GM12878 (cell line): ENCODE measurements around the gene LTC4S. TPM values are rescaled to one million over a fixed set of nuclear protein-coding genes. Genes with fewer than 3 reads are reported as not detected.

ENCODE experiments used
- ATAC-seq: fragments of 200-7000 bp; cut with Tn5 transposase; 3 replicates; pipeline ENCODE4 v1.9.1; 2020; ENCODE audit warnings: mild to moderate bottlenecking, moderate library complexity
- BruUV-seq: library from RNA; stranded (reverse); fragments of 400-500 nt; replicated peaks from 2 replicates; lab custom pipeline; 2021; lab: Mats Ljungman, UMichigan
- CTCF ChIA-PET: fragments of 300-600 bp; sonication (Branson Sonifier 250); formaldehyde crosslinking; extraction: SDS; loops from one replicate; lab custom pipeline; 2021; ENCODE audit warnings: inconsistent platforms; lab: Yijun Ruan, JAX
- POLR2A ChIA-PET: fragments of 350-600 bp; formaldehyde crosslinking; extraction: SDS; loops from one replicate; lab custom pipeline; 2021; ENCODE audit warnings: inconsistent platforms; lab: Charles Lee
- RAD21 ChIA-PET: fragments of 300-600 bp; sonication (Branson Sonifier 250); formaldehyde crosslinking; loops from one replicate; lab custom pipeline; 2023; ENCODE audit warnings: antibody characterized with exemption; ENCODE audit not compliant: unreplicated experiment; lab: Charles Lee
- SMC1A ChIA-PET: fragments of 300-600 bp; sonication (Branson Sonifier 250); formaldehyde crosslinking; loops from one replicate; lab custom pipeline; 2023; ENCODE audit not compliant: unreplicated experiment, uncharacterized antibody; lab: Charles Lee
- DNase-seq: peaks from one replicate; pipeline ENCODE4 v3.0.0-alpha.2; 2011; ENCODE audit warnings: low read depth, low spot score
- FAIRE-seq: peaks from 3 replicates; lab custom pipeline; 2011; peaks lifted over from hg19 to GRCh38; lab: Jason Lieb, UNC
- H2AFZ ChIP-seq: 2 replicates; pipeline ENCODE4 v1.6.0; 2011; ENCODE audit warnings: low read depth, low read length, control low read depth; ENCODE audit not compliant: control insufficient read depth
- H3K27ac ChIP-seq: 2 replicates; pipeline ENCODE4 v1.5.1; 2011; ENCODE audit warnings: control low read depth; ENCODE audit not compliant: control insufficient read depth, insufficient read depth
- H3K27me3 ChIP-seq, 2 experiments: replicated peaks in 1 of 2; 2 replicates each; pipeline versions ENCODE4 v1.6.0 to v1.6.1; 2011; ENCODE audit warnings: low read length in 1 of 2; ENCODE audit not compliant: control insufficient read depth in 2 of 2, insufficient read depth in 2 of 2
- H3K36me3 ChIP-seq, 2 experiments: 2 replicates each; pipeline ENCODE4 v1.5.1; 2011; ENCODE audit warnings: low read length in 1 of 2; ENCODE audit not compliant: control insufficient read depth in 2 of 2, insufficient read depth in 2 of 2
- H3K4me1 ChIP-seq: 2 replicates; pipeline ENCODE4 v1.6.1; 2011; ENCODE audit warnings: mild to moderate bottlenecking, low read length, moderate library complexity, mixed read lengths; ENCODE audit not compliant: control insufficient read depth, insufficient read depth
- H3K4me2 ChIP-seq: 2 replicates; pipeline ENCODE4 v1.6.0; 2011; ENCODE audit warnings: control low read depth; ENCODE audit not compliant: control insufficient read depth, insufficient read depth
- H3K4me3 ChIP-seq: fragments of 200-600 bp; sonication (generic); 2 replicates; pipeline ENCODE4 v1.5.1; 2016
- H3K79me2 ChIP-seq: 2 replicates; pipeline ENCODE4 v1.6.0; 2011; ENCODE audit warnings: low read length; ENCODE audit not compliant: control insufficient read depth, insufficient read depth
- H3K9ac ChIP-seq: 2 replicates; pipeline ENCODE4 v1.8.0; 2011; ENCODE audit warnings: low read length, control low read depth, mixed read lengths; ENCODE audit not compliant: control insufficient read depth, insufficient read depth
- H3K9me3 ChIP-seq: replicated peaks from 3 replicates; pipeline ENCODE4 v1.5.1; 2011; ENCODE audit warnings: mild to moderate bottlenecking, low read length; ENCODE audit not compliant: control insufficient read depth, insufficient read depth
- H4K20me1 ChIP-seq: 2 replicates; pipeline ENCODE4 v1.6.0; 2011; ENCODE audit not compliant: control insufficient read depth, insufficient read depth
- ASH2L ChIP-seq: fragments of 300-600, 200-600 bp; sonication (generic); IDR thresholded peaks from 2 replicates; pipeline ENCODE4 v1.6.1; 2017; ENCODE audit warnings: low read depth, mild to moderate bottlenecking, borderline replicate concordance
- CHD4 ChIP-seq: fragments of 200-600 bp; sonication (generic); IDR thresholded peaks from 2 replicates; pipeline ENCODE4 v1.6.1; 2016; ENCODE audit warnings: mild to moderate bottlenecking
- EGR1 ChIP-seq, 2 experiments: IDR thresholded peaks; 1 replicate in 1 of 2; 2 replicates in 1 of 2; pipeline ENCODE4 v1.6.1; 2011 to 2012; ENCODE audit warnings: low read depth in 2 of 2, low read length in 2 of 2, borderline replicate concordance in 1 of 2, mild to moderate bottlenecking in 1 of 2, moderate library complexity in 1 of 2
- EP300 ChIP-seq, 2 experiments: fragments of 150-350 bp in 1 of 2; IDR thresholded peaks; 2 replicates each; pipeline ENCODE4 v1.6.1; 2011 to 2012; ENCODE audit warnings: low read depth in 2 of 2, low read length in 2 of 2, borderline replicate concordance in 1 of 2, improper control_type of control experiment in 1 of 2, inconsistent platforms in 1 of 2; ENCODE audit not compliant: control insufficient read depth in 1 of 2
- IKZF2 ChIP-seq, 2 experiments: fragments of 450-650 bp; IDR thresholded peaks; 2 replicates each; pipeline ENCODE4 v1.6.1; 2017; ENCODE audit warnings: mild to moderate bottlenecking in 2 of 2, moderate library complexity in 2 of 2
- MLLT1 ChIP-seq: fragments of 450-650 bp; IDR thresholded peaks from 2 replicates; pipeline ENCODE4 v1.6.1; 2016; ENCODE audit warnings: mild to moderate bottlenecking
- PAX8 ChIP-seq: fragments of 450-650 bp; IDR thresholded peaks from 2 replicates; pipeline ENCODE4 v1.6.1; 2017; ENCODE audit warnings: mild to moderate bottlenecking, moderate library complexity
- RAD51 ChIP-seq: fragments of 450-650 bp; IDR thresholded peaks from 2 replicates; pipeline ENCODE4 v1.6.1; 2016; ENCODE audit warnings: moderate library complexity, mild to moderate bottlenecking, inconsistent platforms
- RB1 ChIP-seq: fragments of 450-650 bp; formaldehyde crosslinking; IDR thresholded peaks from 2 replicates; pipeline ENCODE4 v1.6.1; 2017; ENCODE audit warnings: mild to moderate bottlenecking, borderline replicate concordance
- SUZ12 ChIP-seq: fragments of 200-600 bp; sonication (generic); IDR thresholded peaks from one replicate; pipeline ENCODE4 v1.6.1; 2018; ENCODE audit warnings: antibody characterized with exemption, mild to moderate bottlenecking; ENCODE audit not compliant: unreplicated experiment
- TCF7 ChIP-seq: IDR thresholded peaks from 2 replicates; pipeline ENCODE4 v1.6.1; 2014; ENCODE audit warnings: antibody characterized with exemption, borderline replicate concordance
- ZNF384 ChIP-seq: IDR thresholded peaks from 2 replicates; pipeline ENCODE4 v1.6.1; 2012; ENCODE audit warnings: low read depth, mild to moderate bottlenecking, low read length, improper control_type of control experiment, borderline replicate concordance
- WGBS: methylation state at CpG from one replicate; pipeline ENCODE4 v1.1.6; 2016; ENCODE audit warnings: low lambda C conversion rate; ENCODE audit not compliant: insufficient replicate concordance, insufficient coverage; ENCODE audit errors: missing lambda C conversion rate; 5-methylcytosine and 5-hydroxymethylcytosine counted together
- in situ Hi-C: fragments of 300-500 bp; cut with MboI; formaldehyde crosslinking; loops from 9 replicates; pipeline ENCODE4 v1.14.3; 2018; ENCODE audit warnings: mixed read lengths
- intact Hi-C: fragments of 100-400 bp; cut with micrococcal nuclease; formaldehyde crosslinking; loops from one replicate; pipeline ENCODE4 v1.14.2; 2022; ENCODE audit not compliant: unreplicated experiment
- polyA plus RNA-seq, 11 experiments: library from polyadenylated mRNA; depleted of rRNA in 4 of 11; unstranded in 6 of 11; stranded (reverse) in 5 of 11; fragments of >200 nt; fragmentation: Nextera tagmentation in 4 of 11; fragmentation: Illumina TruSeq in 1 of 11; extraction: Ambion mirVana in 4 of 11; extraction: Trizol in 1 of 11; gene quantifications; 1 replicate in 1 of 11; 2 replicates in 10 of 11; pipeline versions ENCODE4 v1.2.1 to v1.2.3, GENCODE V29; 2011 to 2016; ENCODE audit warnings: inconsistent platforms in 2 of 11, missing spikeins in 2 of 11, low read depth in 1 of 11
- total RNA-seq, 4 experiments: library from RNA; depleted of rRNA in 3 of 4; stranded (reverse); fragments of >200 nt in 3 of 4; fragmentation: Illumina TruSeq in 1 of 4; extraction: Trizol in 1 of 4; gene quantifications; 2 replicates each; pipeline versions ENCODE4 v1.2.1 to v1.2.3, GENCODE V29; 2013 to 2021

Gene LTC4S
- total and polyA plus RNA-seq, 10 of the 15 experiments (the other 5 are each of a cell fraction or from before 2014, with no cell fraction given): 0.78 to 3.6 (median 1.8) TPM; not detected in 5

GRCh38 chr5:179797741-179798140 is 4.0 kb downstream of the LTC4S start:
- Histone ChIP-seq H3K27ac (no peak overlapping the region), H3K9me3 (no peaks in the 10 kb centered on the region), H3K9ac (no peak overlapping the region), H3K4me2 (no peak overlapping the region), H2AFZ (no peak overlapping the region), H3K27me3 (no peaks in the 10 kb centered on the region), H3K36me3 (peaks cover 0 to 13% of the 10 kb centered on the region in 2 experiments; a peak in 2 of 4 replicates), H4K20me1 (no peaks in the 10 kb centered on the region), H3K79me2 (no peaks in the 10 kb centered on the region; the same call in 1 of the 2 replicates), H3K4me3 (no peak overlapping the region), H3K4me1 (peaks cover 23% of the 10 kb centered on the region)
- TF ChIP-seq RAD51: no peak
- no peak for TF ChIP-seq TCF7
- no peak for TF ChIP-seq EGR1 (IDR thresholded peaks at IDR 0.05; ENCODE audit: borderline replicate concordance in 1 of 2, low read depth in 2 of 2, low read length in 2 of 2)
- no peak for TF ChIP-seq ZNF384
- no peak for TF ChIP-seq PAX8
- no peak for TF ChIP-seq ASH2L
- no peak for TF ChIP-seq IKZF2 (IDR thresholded peaks at IDR 0.05)
- TF ChIP-seq MLLT1: no peak
- no peak for TF ChIP-seq SUZ12
- TF ChIP-seq EP300 (IDR thresholded peaks at IDR 0.05; ENCODE audit: borderline replicate concordance in 1 of 2, control insufficient read depth in 1 of 2, low read depth in 2 of 2, low read length in 2 of 2): no peak
- no peak for TF ChIP-seq CHD4
- no peak for TF ChIP-seq RB1
- RAD21 ChIA-PET: interaction anchor here (2.2 kb wide), 1 partner anchor 35 kb away, joined by 8 read pairs; no protein-coding TSS in a partner anchor
- ATAC-seq (no peak), FAIRE-seq (no peak), DNase-seq (no peak)
- intact Hi-C loops: loop anchor here (5.0 kb wide), 1 partner anchor 35 kb away; no protein-coding TSS in a partner anchor
- POLR2A ChIA-PET: no interaction called here
- CTCF ChIA-PET: interaction anchor here (0.6 to 2.5 kb wide), 6 partner anchors 8 to 114 kb away, joined by 3 to 16 read pairs (median 4); partner anchors contain the start of gene MRNIP
- BruUV-seq: no TSS peak
- WGBS: 95% methylated on average over 30 of the region's 30 CpGs
- in situ Hi-C loops: loop anchor here (25.0 kb wide), 1 partner anchor 290 kb away; no protein-coding TSS in a partner anchor
- SMC1A ChIA-PET: interaction anchor here (1.0 kb wide), 1 partner anchor 20 kb away, joined by 4 read pairs; no protein-coding TSS in a partner anchor
